Measurements from ENCODE around the gene PTPRD. TPM values are rescaled to one million over a fixed set of nuclear protein-coding genes. Genes with fewer than 3 reads are reported as not detected.
A peak's percentile ranks its signal among the peaks of the same experiment; 100 is the strongest.
"Not testable (repeated sequence)": the region's sequence is repeated elsewhere in the genome, so short reads cannot be mapped to it uniquely, and the experiment has no call there.

The PTPRD gene
- total and polyA plus RNA-seq, 9 donors, result 16.2 to 231 (median 85.8) TPM

DNA sequence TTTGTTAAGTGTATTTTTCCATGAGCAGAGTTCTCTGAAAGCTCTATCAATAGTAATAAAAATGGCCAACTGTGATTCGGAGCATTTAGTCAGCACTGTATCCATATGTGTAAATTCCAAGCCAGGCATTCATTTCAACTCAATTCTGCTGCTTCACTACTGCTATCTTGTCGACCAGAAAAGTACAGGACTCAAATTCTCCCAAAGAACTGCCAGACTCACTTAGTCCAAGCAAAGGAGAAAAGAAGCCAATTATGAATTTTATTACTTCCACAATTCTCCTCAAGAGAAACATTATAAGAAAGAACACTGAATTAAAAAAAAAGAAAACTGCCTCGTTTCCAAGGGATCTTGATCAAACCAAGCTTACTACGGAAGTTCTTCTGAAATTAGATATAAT lies 1906.9 kb downstream of the PTPRD start:
- no peaks in the 10 kb centered on the region for H3K36me3 ChIP-seq
- no peaks in the 10 kb centered on the region for H3K9me3 ChIP-seq
- H3K4me1 ChIP-seq (ENCODE audit: insufficient read depth), result no peaks in the 10 kb centered on the region
- intact Hi-C loops (cut with DNase I), result loop anchor here in 1 of 4 donors (10.0 kb wide), 1 partner anchor 149 kb away; no protein-coding TSS in a partner anchor
- 61 to 68% (median 63%) methylated on average over 4 of the region's 4 CpGs for WGBS, 3 donors
- no peak for DNase-seq
- TF ChIP-seq EP300 (IDR thresholded peaks at IDR 0.05), result no peak
- TF ChIP-seq POLR2A (IDR thresholded peaks at IDR 0.05), result no peak
- TF ChIP-seq, protein P1, sequence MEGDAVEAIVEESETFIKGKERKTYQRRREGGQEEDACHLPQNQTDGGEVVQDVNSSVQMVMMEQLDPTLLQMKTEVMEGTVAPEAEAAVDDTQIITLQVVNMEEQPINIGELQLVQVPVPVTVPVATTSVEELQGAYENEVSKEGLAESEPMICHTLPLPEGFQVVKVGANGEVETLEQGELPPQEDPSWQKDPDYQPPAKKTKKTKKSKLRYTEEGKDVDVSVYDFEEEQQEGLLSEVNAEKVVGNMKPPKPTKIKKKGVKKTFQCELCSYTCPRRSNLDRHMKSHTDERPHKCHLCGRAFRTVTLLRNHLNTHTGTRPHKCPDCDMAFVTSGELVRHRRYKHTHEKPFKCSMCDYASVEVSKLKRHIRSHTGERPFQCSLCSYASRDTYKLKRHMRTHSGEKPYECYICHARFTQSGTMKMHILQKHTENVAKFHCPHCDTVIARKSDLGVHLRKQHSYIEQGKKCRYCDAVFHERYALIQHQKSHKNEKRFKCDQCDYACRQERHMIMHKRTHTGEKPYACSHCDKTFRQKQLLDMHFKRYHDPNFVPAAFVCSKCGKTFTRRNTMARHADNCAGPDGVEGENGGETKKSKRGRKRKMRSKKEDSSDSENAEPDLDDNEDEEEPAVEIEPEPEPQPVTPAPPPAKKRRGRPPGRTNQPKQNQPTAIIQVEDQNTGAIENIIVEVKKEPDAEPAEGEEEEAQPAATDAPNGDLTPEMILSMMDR (IDR thresholded peaks at IDR 0.05), result no peak
- H3K27me3 ChIP-seq, result peaks cover under 1% of the 10 kb centered on the region
- no peak overlapping the region for H3K27ac ChIP-seq
- no peak overlapping the region for H3K4me3 ChIP-seq

DNA sequence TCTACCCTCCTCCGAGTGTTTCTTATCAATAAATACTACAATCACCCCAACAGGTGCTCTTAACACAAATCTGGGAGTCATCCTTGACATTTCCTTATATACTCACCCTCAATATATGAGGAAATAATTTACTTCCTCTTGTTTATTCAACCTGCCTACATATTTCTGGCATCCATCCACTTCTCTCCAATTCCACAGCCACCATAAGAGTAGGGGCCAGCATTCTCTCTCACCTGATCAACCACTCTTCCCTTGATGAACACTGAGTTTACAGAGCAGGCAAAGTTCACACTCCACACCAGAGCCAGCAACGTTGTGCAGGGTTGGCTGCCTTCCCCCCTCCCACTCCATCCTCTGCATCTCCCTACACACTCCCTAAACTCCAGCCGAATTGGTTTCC lies 1908.9 kb downstream of the PTPRD start:
- TF ChIP-seq, protein P1 (IDR thresholded peaks at IDR 0.05), result no peak
- TF ChIP-seq POLR2A (IDR thresholded peaks at IDR 0.05) (no peak), EP300 (IDR thresholded peaks at IDR 0.05) (no peak)
- no peak for DNase-seq
- intact Hi-C loops (cut with DNase I), result loop anchor here in 1 of 4 donors (10.0 kb wide), 1 partner anchor 151 kb away; no protein-coding TSS in a partner anchor
- Histone ChIP-seq H3K27ac (no peak overlapping the region), H3K9me3 (no peaks in the 10 kb centered on the region), H3K36me3 (no peaks in the 10 kb centered on the region), H3K4me1 (ENCODE audit: insufficient read depth) (no peaks in the 10 kb centered on the region), H3K4me3 (no peak overlapping the region), H3K27me3 (no peaks in the 10 kb centered on the region)
- 51 to 58% (median 53%) methylated on average over 3 of the region's 3 CpGs for WGBS, 3 donors

DNA sequence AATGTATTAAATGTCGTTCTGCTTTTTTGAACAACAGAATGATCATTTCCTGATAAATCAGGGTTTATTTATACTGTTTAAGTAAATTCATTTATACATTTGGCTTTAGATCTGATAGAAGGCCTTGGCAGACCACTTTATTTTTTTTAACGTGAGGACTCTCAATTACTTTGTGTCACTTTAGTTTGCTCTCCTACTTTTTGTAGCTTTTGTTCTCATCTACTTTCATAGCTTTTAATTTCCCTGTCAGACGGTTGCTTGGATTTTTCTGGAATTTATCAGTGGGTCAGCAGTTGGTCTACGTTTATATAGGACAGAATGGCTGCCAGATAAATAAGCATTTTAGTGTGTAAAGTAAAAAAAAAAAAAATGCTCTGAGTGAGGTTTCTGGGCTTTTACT lies 1910.9 kb downstream of the PTPRD start:
- Histone ChIP-seq H3K9me3 (no peaks in the 10 kb centered on the region), H3K4me1 (ENCODE audit: insufficient read depth) (no peaks in the 10 kb centered on the region), H3K36me3 (no peaks in the 10 kb centered on the region), H3K27ac (no peak overlapping the region), H3K4me3 (no peak overlapping the region), H3K27me3 (no peaks in the 10 kb centered on the region)
- no peak for TF ChIP-seq EP300 (IDR thresholded peaks at IDR 0.05)
- no peak for TF ChIP-seq POLR2A (IDR thresholded peaks at IDR 0.05)
- TF ChIP-seq, protein P1 (IDR thresholded peaks at IDR 0.05), result no peak
- intact Hi-C loops (cut with DNase I), result loop anchor here in 1 of 4 donors (10.0 kb wide), 1 partner anchor 153 kb away; no protein-coding TSS in a partner anchor
- no peak for DNase-seq
- 44 to 60% (median 46%) methylated on average over 4 of the region's 4 CpGs for WGBS, 3 donors

DNA sequence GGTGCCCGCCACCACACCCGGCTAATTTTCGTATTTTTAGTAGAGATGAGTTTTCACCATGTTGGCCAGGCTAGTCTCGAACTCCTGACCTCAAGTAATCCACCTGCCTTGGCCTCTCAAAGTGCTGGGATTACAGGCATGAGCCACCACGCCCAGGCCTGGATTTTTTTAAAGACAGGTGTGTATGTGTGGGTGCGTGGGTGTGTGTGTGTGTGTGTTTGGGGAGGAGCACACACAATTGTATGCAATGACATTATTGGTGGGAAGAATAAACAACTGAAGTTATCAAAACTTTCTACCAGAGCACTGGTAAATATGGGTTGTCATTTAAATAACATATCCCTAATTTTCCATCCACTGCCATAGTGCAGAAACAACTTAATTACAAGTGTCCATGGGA lies 1915.2 kb downstream of the PTPRD start:
- 94 to 96% (median 96%) methylated on average over 6 of the region's 6 CpGs for WGBS, 3 donors
- H3K4me1 ChIP-seq (ENCODE audit: insufficient read depth); H3K4me3 ChIP-seq; H3K9me3 ChIP-seq; H3K27ac ChIP-seq; H3K36me3 ChIP-seq; H3K27me3 ChIP-seq; DNase-seq; intact Hi-C loops (cut with DNase I): not testable (repeated sequence)

DNA sequence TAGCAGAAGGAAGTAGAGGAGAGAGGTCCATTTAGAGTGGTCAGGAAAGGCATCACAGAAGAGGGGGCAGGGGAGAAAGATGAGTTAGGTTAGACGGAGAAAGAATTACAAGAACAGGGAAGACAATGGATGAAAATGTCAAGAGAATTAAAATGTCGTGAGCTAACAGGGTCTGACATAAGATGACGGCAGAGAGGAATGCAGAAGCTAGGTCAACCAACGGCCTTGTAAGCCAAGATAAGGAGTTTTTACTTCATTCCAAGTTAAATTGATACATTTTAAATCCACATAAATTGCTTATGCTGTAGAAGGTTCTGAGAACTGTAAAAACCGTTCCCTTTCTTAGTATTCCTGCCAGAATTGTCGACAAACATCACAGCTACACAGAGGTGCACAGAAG lies 1916.3 kb downstream of the PTPRD start:
- no peak for TF ChIP-seq EP300 (IDR thresholded peaks at IDR 0.05)
- TF ChIP-seq, protein P1 (IDR thresholded peaks at IDR 0.05), result no peak
- TF ChIP-seq POLR2A (IDR thresholded peaks at IDR 0.05), result no peak

More for the DNA sequence above, 1916.3 kb downstream of the PTPRD start:
- no peak for DNase-seq
- Histone ChIP-seq H3K27me3 (no peaks in the 10 kb centered on the region), H3K27ac (peak overlapping the region in 1 of 2 donors; percentile 40), H3K4me3 (no peak overlapping the region), H3K36me3 (no peaks in the 10 kb centered on the region), H3K9me3 (no peaks in the 10 kb centered on the region), H3K4me1 (ENCODE audit: insufficient read depth) (no peaks in the 10 kb centered on the region)
- 23 to 52% (median 32%) methylated on average over 6 of the region's 6 CpGs for WGBS, 3 donors
- intact Hi-C loops (cut with DNase I), result no loop called here

Data from ovary (tissue), 9 donors.